WTC11 (cell line): ENCODE data around the gene VILL. TPM values are rescaled to one million over a fixed set of nuclear protein-coding genes. Genes with fewer than 3 reads are reported as not detected.
A peak's percentile ranks its signal among the peaks of the same experiment; 100 is the strongest.

Source experiments
- ATAC-seq: fragments of 200-7000 bp; cut with Tn5 transposase; 2 replicates; pipeline ENCODE4 v1.10.0; 2021; ENCODE audit warnings: mild to moderate bottlenecking, moderate library complexity
- CTCF ChIA-PET: fragments of 300-600 bp; sonication (Branson Sonifier 250); formaldehyde crosslinking; loops from one replicate; lab custom pipeline; 2021; ENCODE audit warnings: antibody characterized with exemption; lab: Charles Lee
- POLR2A ChIA-PET: fragments of 350-600 bp; sonication (Branson Sonifier 250); formaldehyde crosslinking; loops from one replicate; lab custom pipeline; 2021; ENCODE audit warnings: antibody characterized with exemption; lab: Charles Lee
- DNase-seq: peaks from one replicate; pipeline ENCODE4 v3.0.0; 2021; ENCODE audit warnings: low spot score
- H3K27ac Mint-ChIP-seq: 2 replicates; pipeline ENCODE4 v1.8.0; 2021; ENCODE audit warnings: mixed read lengths
- H3K27me3 Mint-ChIP-seq: 2 replicates; pipeline ENCODE4 v1.8.0; 2021; ENCODE audit warnings: low read depth, mild to moderate bottlenecking, moderate library complexity, mixed read lengths
- H3K36me3 Mint-ChIP-seq: 2 replicates; pipeline ENCODE4 v1.8.0; 2021; ENCODE audit warnings: mixed read lengths
- H3K4me1 Mint-ChIP-seq: 2 replicates; pipeline ENCODE4 v1.8.0; 2022; ENCODE audit warnings: mixed read lengths
- H3K4me3 Mint-ChIP-seq: 2 replicates; pipeline ENCODE4 v1.8.0; 2021; ENCODE audit warnings: mild to moderate bottlenecking, moderate library complexity, mixed read lengths
- H3K9me3 Mint-ChIP-seq: 2 replicates; pipeline ENCODE4 v1.8.0; 2021; ENCODE audit warnings: mixed read lengths
- ARID4B ChIP-seq: sonication (generic); formaldehyde crosslinking; IDR thresholded peaks from 2 replicates; pipeline ENCODE4 v1.8.0; 2023; ENCODE audit warnings: missing genetic modification reagents, mild to moderate bottlenecking, borderline replicate concordance
- CTCF ChIP-seq: fragments of 200-600 bp; IDR thresholded peaks from 2 replicates; pipeline ENCODE4 v1.8.0; 2022; ENCODE audit warnings: antibody characterized with exemption
- GRHL2 ChIP-seq: fragments of 250-450 bp; sonication (Bioruptor Pico); IDR thresholded peaks from 2 replicates; pipeline ENCODE4 v1.8.0; 2022; ENCODE audit warnings: mild to moderate bottlenecking, moderate library complexity; ENCODE audit not compliant: insufficient replicate concordance, severe bottlenecking
- HMGA2 ChIP-seq: fragments of 250-450 bp; sonication (Bioruptor Pico); IDR thresholded peaks from 2 replicates; pipeline ENCODE4 v1.4.0; 2021; ENCODE audit warnings: mild to moderate bottlenecking, moderate library complexity
- OVOL2 ChIP-seq: fragments of 250-450 bp; sonication (Bioruptor Pico); IDR thresholded peaks from 2 replicates; pipeline ENCODE4 v1.9.0; 2021; ENCODE audit warnings: mild to moderate bottlenecking, borderline replicate concordance
- RELA ChIP-seq: sonication (generic); formaldehyde crosslinking; IDR thresholded peaks from 2 replicates; pipeline ENCODE4 v1.8.1; 2022; ENCODE audit warnings: missing genetic modification reagents, mild to moderate bottlenecking, borderline replicate concordance
- USF1 ChIP-seq: sonication (generic); formaldehyde crosslinking; IDR thresholded peaks from 2 replicates; pipeline ENCODE4 v1.8.0; 2022; ENCODE audit warnings: mild to moderate bottlenecking, missing genetic modification reagents
- USF2 ChIP-seq: sonication (generic); formaldehyde crosslinking; IDR thresholded peaks from 2 replicates; pipeline ENCODE4 v1.8.1; 2023; ENCODE audit warnings: mild to moderate bottlenecking, missing genetic modification reagents, moderate library complexity
- ZNF425 ChIP-seq: fragments of 250-450 bp; sonication (Bioruptor Pico); conservative IDR thresholded peaks from 2 replicates; pipeline ENCODE4 v1.9.0; 2021; ENCODE audit warnings: mild to moderate bottlenecking
- total RNA-seq: library from RNA; stranded (reverse); gene quantifications from 3 replicates; pipeline ENCODE4 v1.2.3, GENCODE V29; 2021
- TF ChIP-seq, protein P1 (sequence below): sonication (generic); formaldehyde crosslinking; IDR thresholded peaks from 2 replicates; pipeline ENCODE4 v1.8.0; 2022; ENCODE audit warnings: mild to moderate bottlenecking, missing genetic modification reagents

Gene VILL
- total RNA-seq, 1 experiment from 2014 or later = 4.7 TPM

GRCh38 chr3:37996785-37997301, 6.3 kb downstream of the VILL start:
- H3K4me1 Mint-ChIP-seq = peaks cover 26% of the 10 kb centered on the region
- POLR2A ChIA-PET = interaction anchor here (1.0 kb wide), 1 partner anchor 23 kb away, joined by 3 read pairs; no protein-coding TSS in a partner anchor

More at GRCh38 chr3:37996785-37997301, 6.3 kb downstream of the VILL start:
- peaks cover 2% of the 10 kb centered on the region; the same call in 1 of the 2 replicates for H3K36me3 Mint-ChIP-seq
- peak; percentile 88 for DNase-seq
- H3K9me3 Mint-ChIP-seq = no peaks in the 10 kb centered on the region
- no peak overlapping the region for H3K27ac Mint-ChIP-seq
- TF ChIP-seq ARID4B (CRISPR knock-in tag) (no peak), RELA (CRISPR knock-in tag) (no peak), HMGA2 (CRISPR knock-in tag) (no peak), USF2 (peak; percentile 95), USF1 (peak; percentile 97), OVOL2 (CRISPR knock-in tag) (no peak), CTCF (peak; percentile 97), GRHL2 (CRISPR knock-in tag) (no peak), ZNF425 (CRISPR knock-in tag) (no peak)
- TF ChIP-seq, protein P1, sequence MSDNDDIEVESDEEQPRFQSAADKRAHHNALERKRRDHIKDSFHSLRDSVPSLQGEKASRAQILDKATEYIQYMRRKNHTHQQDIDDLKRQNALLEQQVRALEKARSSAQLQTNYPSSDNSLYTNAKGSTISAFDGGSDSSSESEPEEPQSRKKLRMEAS (CRISPR knock-in tag) = peak; percentile 58; the same call in 1 of the 2 replicates
- H3K4me3 Mint-ChIP-seq = no peak overlapping the region
- peak; percentile 26 for ATAC-seq
- H3K27me3 Mint-ChIP-seq = peaks cover 29% of the 10 kb centered on the region
- CTCF ChIA-PET = interaction anchor here (0.6 to 1.9 kb wide), 44 partner anchors 10 to 654 kb away, joined by 3 to 39 read pairs (median 3); partner anchors contain the start of genes ACAA1, ACVR2B, DLEC1 and OXSR1
